SK-N-SH (cell line): ENCODE measurements around the gene DAGLA. TPM values are rescaled to one million over a fixed set of nuclear protein-coding genes. Genes with fewer than 3 reads are reported as not detected.

Source experiments
- CTCF ChIA-PET: fragments of 300-600, 350-600 bp; formaldehyde crosslinking; extraction: SDS; loops from one replicate; lab custom pipeline; 2021; lab: Yijun Ruan, JAX
- POLR2A ChIA-PET: fragments of 350-600 bp; sonication (Branson Sonifier 250); formaldehyde crosslinking; extraction: SDS; loops from one replicate; lab custom pipeline; 2020; ENCODE audit warnings: antibody characterized with exemption, inconsistent platforms; lab: Yijun Ruan, JAX
- DNase-seq: peaks from one replicate; pipeline ENCODE4 v3.0.0; 2012
- H2AFZ ChIP-seq: fragments of 200-600 bp; sonication (generic); 2 replicates; pipeline ENCODE4 v1.8.1; 2016; ENCODE audit warnings: antibody characterized with exemption, mild to moderate bottlenecking, low read depth
- H3F3A ChIP-seq: fragments of 200-600 bp; sonication (generic); replicated peaks from 2 replicates; pipeline ENCODE3; 2016; ENCODE audit warnings: antibody characterized with exemption, mild to moderate bottlenecking; ENCODE audit not compliant: insufficient read depth
- H3K27ac ChIP-seq, 2 experiments: fragments of 200-500 bp in 1 of 2; fragments of 200-600 bp in 1 of 2; sonication (Bioruptor generic) in 1 of 2; sonication (generic), shearing (Covaris generic) in 1 of 2; 2 replicates each; pipeline versions ENCODE4 v1.5.1 to v1.6.1; 2014 to 2016; ENCODE audit warnings: low read depth in 2 of 2, inconsistent platforms in 1 of 2, low read length in 1 of 2, mild to moderate bottlenecking in 1 of 2, mixed read lengths in 1 of 2
- H3K27me3 ChIP-seq: fragments of 200-600 bp; sonication (generic), shearing (Covaris generic); 2 replicates; pipeline ENCODE4 v1.6.1; 2016; ENCODE audit warnings: mixed run types; ENCODE audit not compliant: insufficient read depth
- H3K36me3 ChIP-seq, 2 experiments: fragments of 200-500 bp in 1 of 2; fragments of 200-600 bp in 1 of 2; sonication (Bioruptor generic) in 1 of 2; sonication (generic) in 1 of 2; replicated peaks in 1 of 2; 2 replicates each; pipeline versions ENCODE3 to v1.5.1; 2014 to 2016; ENCODE audit warnings: low read length in 1 of 2, mild to moderate bottlenecking in 1 of 2; ENCODE audit not compliant: insufficient read depth in 2 of 2, control insufficient read depth in 1 of 2
- H3K4me1 ChIP-seq, 2 experiments: fragments of 200-500 bp in 1 of 2; fragments of 200-600 bp in 1 of 2; sonication (Bioruptor generic) in 1 of 2; sonication (generic), shearing (Covaris generic) in 1 of 2; 2 replicates each; pipeline versions ENCODE4 v1.5.1 to v1.6.1; 2014 to 2016; ENCODE audit warnings: low read depth in 1 of 2, low read length in 1 of 2, mixed run types in 1 of 2; ENCODE audit not compliant: insufficient read depth in 2 of 2, control insufficient read depth in 1 of 2
- H3K4me2 ChIP-seq: fragments of 200-600 bp; sonication (generic), shearing (Covaris generic); 2 replicates; pipeline ENCODE4 v1.6.1; 2017; ENCODE audit warnings: mixed run types
- H3K4me3 ChIP-seq, 2 experiments: fragments of 200-500 bp in 1 of 2; fragments of 200-600 bp in 1 of 2; sonication (Bioruptor generic) in 1 of 2; sonication (generic), shearing (Covaris generic) in 1 of 2; 2 replicates each; pipeline versions ENCODE4 v1.5.1 to v1.8.1; 2014 to 2016; ENCODE audit warnings: low read depth in 2 of 2, inconsistent platforms in 1 of 2, low read length in 1 of 2, mild to moderate bottlenecking in 1 of 2, mixed read lengths in 1 of 2, moderate library complexity in 1 of 2
- H3K79me2 ChIP-seq: fragments of 200-600 bp; sonication (generic); 2 replicates; pipeline ENCODE4 v1.8.1; 2017; ENCODE audit warnings: mild to moderate bottlenecking; ENCODE audit not compliant: insufficient read depth
- H3K9ac ChIP-seq: fragments of 200-600 bp; sonication (generic); 2 replicates; pipeline ENCODE4 v1.6.1; 2017; ENCODE audit warnings: mixed run types
- H3K9me2 ChIP-seq: fragments of 200-600 bp; sonication (generic); 2 replicates; pipeline ENCODE4 v1.6.1; 2017; ENCODE audit warnings: mixed run types
- H3K9me3 ChIP-seq: fragments of 200-600 bp; sonication (generic); 2 replicates; pipeline ENCODE4 v1.6.1; 2017; ENCODE audit warnings: mixed run types, mild to moderate bottlenecking, moderate library complexity
- H4K20me1 ChIP-seq: fragments of 200-600 bp; sonication (generic); 2 replicates; pipeline ENCODE4 v1.6.1; 2017; ENCODE audit warnings: mild to moderate bottlenecking, mixed run types; ENCODE audit not compliant: insufficient read depth
- FOSL2 ChIP-seq: IDR thresholded peaks from 2 replicates; pipeline ENCODE4 v1.4.0; 2012; ENCODE audit warnings: low read depth, mild to moderate bottlenecking, moderate library complexity, borderline replicate concordance
- FOXJ3 ChIP-seq: sonication (generic); formaldehyde crosslinking; IDR thresholded peaks from 2 replicates; pipeline ENCODE4 v1.5.1; 2020; ENCODE audit warnings: mild to moderate bottlenecking, missing genetic modification reagents
- FOXM1 ChIP-seq: IDR thresholded peaks from 2 replicates; pipeline ENCODE4 v1.4.0; 2012; ENCODE audit warnings: low read depth, mild to moderate bottlenecking
- MEF2A ChIP-seq: IDR thresholded peaks from 2 replicates; pipeline ENCODE4 v1.4.0; 2012; ENCODE audit warnings: low read depth, borderline replicate concordance
- NFIC ChIP-seq: IDR thresholded peaks from 2 replicates; pipeline ENCODE4 v1.4.0; 2012; ENCODE audit warnings: borderline replicate concordance
- POLR2AphosphoS5 ChIP-seq: IDR thresholded peaks from 2 replicates; pipeline ENCODE4 v1.6.1; 2012; ENCODE audit warnings: low read depth, low read length
- RAD21 ChIP-seq: IDR thresholded peaks from 2 replicates; pipeline ENCODE4 v1.6.1; 2012; ENCODE audit warnings: mild to moderate bottlenecking, low read length
- SIN3A ChIP-seq: IDR thresholded peaks from 2 replicates; pipeline ENCODE4 v1.6.1; 2012; ENCODE audit warnings: low read depth, mild to moderate bottlenecking, low read length, moderate library complexity, borderline replicate concordance
- TEAD4 ChIP-seq: IDR thresholded peaks from 2 replicates; pipeline ENCODE4 v1.4.0; 2012; ENCODE audit warnings: mild to moderate bottlenecking, borderline replicate concordance; ENCODE audit not compliant: insufficient read depth
- YY1 ChIP-seq: IDR thresholded peaks from 2 replicates; pipeline ENCODE4 v1.4.0; 2012; ENCODE audit warnings: low read depth, mild to moderate bottlenecking
- WGBS: methylation state at CpG from one replicate; pipeline ENCODE4 v1.1.6; 2017; ENCODE audit warnings: low lambda C conversion rate; 5-methylcytosine and 5-hydroxymethylcytosine counted together
- polyA plus RNA-seq, 3 experiments: library from polyadenylated mRNA; depleted of rRNA; stranded (reverse); fragments of >200 nt; gene quantifications; 2 replicates each; pipeline ENCODE4 v1.2.3, GENCODE V29; 2012
- TF ChIP-seq, protein P1 (sequence below): fragments of 150-350 bp; IDR thresholded peaks from 2 replicates; pipeline ENCODE4 v1.6.1; 2017; ENCODE audit warnings: antibody characterized with exemption, low read length, low read depth, borderline replicate concordance
- TF ChIP-seq, protein P2 (sequence below): IDR thresholded peaks from 2 replicates; pipeline ENCODE4; 2012
- TF ChIP-seq, protein P3 (sequence below): IDR thresholded peaks from 2 replicates; pipeline ENCODE4 v1.6.1; 2012; ENCODE audit warnings: mild to moderate bottlenecking, low read depth, low read length, moderate library complexity
- TF ChIP-seq, protein P4 (sequence below): IDR thresholded peaks from 2 replicates; pipeline ENCODE4 v1.4.0; 2012; ENCODE audit warnings: low read depth, borderline replicate concordance
- TF ChIP-seq, protein P5 (sequence below): IDR thresholded peaks from 2 replicates; pipeline ENCODE4 v1.4.0; 2012; ENCODE audit warnings: low read depth, borderline replicate concordance

DAGLA gene
- polyA plus RNA-seq, 1 of the 3 experiments (the other 2 are of a cell fraction), result 3.3 TPM

DNA sequence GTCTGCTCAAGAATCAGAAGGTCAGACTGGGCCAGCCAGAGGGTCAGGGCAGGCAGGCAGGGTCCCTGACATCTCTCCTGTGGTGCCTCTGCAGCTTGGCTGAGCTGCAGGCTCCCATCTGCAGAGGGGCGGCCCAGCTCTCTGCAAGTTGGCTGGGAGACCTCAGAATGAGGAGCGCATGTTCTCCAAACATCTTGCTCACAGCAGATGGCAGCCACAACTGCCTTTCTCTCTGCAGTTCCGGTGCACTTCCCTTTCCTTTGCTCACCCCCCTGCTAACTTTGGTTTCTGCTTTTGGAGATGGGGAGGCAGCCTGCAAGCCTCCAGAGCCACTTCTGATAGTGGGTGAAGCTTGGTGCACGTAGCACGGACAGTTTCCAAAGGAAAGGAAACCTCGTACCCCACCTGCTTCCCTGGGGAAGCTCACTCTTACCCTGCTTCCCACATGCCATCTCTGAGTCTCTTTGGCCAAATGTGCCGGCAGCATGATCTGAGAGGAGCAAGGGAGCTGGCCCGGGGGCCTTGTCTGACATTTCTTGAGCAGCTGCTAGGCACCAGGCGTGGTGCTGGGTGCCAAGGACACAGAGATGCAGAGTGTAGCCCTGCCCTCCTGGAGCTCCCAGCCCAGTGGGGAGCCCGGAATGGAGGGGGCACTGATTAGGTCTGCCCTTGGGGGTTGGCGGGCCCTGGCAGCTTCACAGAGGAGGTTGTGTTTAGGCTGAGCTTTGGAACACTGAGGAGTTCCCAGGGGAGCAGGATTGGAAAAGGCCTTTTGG, 18.2 kb downstream of the DAGLA start:
- Histone ChIP-seq H3K27ac (no peak overlapping the region; a peak in 1 of 4 replicates), H3K27me3 (no peaks in the 10 kb centered on the region), H3K9me3 (no peaks in the 10 kb centered on the region), H3K4me3 (no peak overlapping the region), H4K20me1 (peaks cover 8% of the 10 kb centered on the region; the same call in 1 of the 2 replicates), H3K36me3 (no peaks in the 10 kb centered on the region)
- POLR2A ChIA-PET, result interaction anchor here (0.8 to 1.2 kb wide), 2 partner anchors 11 to 20 kb away, joined by 3 to 6 read pairs; no protein-coding TSS in a partner anchor
- TF ChIP-seq FOXJ3 (no peak), TEAD4 (no peak), FOXM1 (no peak), NFIC (no peak)
- TF ChIP-seq, protein P1, sequence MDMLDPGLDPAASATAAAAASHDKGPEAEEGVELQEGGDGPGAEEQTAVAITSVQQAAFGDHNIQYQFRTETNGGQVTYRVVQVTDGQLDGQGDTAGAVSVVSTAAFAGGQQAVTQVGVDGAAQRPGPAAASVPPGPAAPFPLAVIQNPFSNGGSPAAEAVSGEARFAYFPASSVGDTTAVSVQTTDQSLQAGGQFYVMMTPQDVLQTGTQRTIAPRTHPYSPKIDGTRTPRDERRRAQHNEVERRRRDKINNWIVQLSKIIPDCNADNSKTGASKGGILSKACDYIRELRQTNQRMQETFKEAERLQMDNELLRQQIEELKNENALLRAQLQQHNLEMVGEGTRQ, result no peak
- TF ChIP-seq, protein P2, sequence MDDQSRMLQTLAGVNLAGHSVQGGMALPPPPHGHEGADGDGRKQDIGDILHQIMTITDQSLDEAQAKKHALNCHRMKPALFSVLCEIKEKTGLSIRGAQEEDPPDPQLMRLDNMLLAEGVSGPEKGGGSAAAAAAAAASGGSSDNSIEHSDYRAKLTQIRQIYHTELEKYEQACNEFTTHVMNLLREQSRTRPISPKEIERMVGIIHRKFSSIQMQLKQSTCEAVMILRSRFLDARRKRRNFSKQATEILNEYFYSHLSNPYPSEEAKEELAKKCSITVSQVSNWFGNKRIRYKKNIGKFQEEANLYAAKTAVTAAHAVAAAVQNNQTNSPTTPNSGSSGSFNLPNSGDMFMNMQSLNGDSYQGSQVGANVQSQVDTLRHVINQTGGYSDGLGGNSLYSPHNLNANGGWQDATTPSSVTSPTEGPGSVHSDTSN, result no peak
- TF ChIP-seq, all 33 proteins: peak for 0
- no peak overlapping the region for H3K9ac ChIP-seq
- H3K4me2 ChIP-seq, result no peak overlapping the region
- no peaks in the 10 kb centered on the region for H3K9me2 ChIP-seq
- H3K79me2 ChIP-seq, result no peaks in the 10 kb centered on the region
- 88% methylated on average over 8 of the region's 11 CpGs for WGBS
- H2AFZ ChIP-seq, result no peak overlapping the region
- no peaks in the 10 kb centered on the region for H3F3A ChIP-seq
- no peak for DNase-seq
- H3K4me1 ChIP-seq, result peaks cover 20 to 49% of the 10 kb centered on the region in 2 experiments; a peak in 3 of 4 replicates
- CTCF ChIA-PET, result interaction anchor here (1.0 to 2.6 kb wide), 5 partner anchors 13 to 35 kb away, joined by 3 to 12 read pairs (median 5); no protein-coding TSS in a partner anchor

DNA sequence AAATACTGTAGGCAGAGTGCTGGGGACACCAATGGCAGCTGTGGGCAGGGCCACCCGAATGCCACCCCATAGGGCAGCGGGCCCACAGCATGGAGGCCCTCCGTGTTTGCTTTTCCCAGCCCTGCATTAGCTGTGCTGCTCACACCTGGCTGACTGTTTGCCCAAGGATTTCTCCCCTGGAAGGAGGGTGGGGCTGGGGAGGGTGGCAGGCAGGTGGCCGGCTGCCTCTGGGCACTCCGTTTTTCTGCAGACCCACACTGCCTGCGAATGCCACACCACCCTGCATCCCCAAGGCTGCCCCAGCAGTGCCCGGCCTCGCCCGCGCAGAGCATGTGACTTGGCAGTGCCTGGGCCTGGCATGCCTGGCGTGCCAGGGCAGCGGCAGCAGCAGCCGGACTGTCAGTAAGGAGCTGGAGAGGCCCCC, 19.6 kb downstream of the DAGLA start:
- no peak overlapping the region for H3K9ac ChIP-seq
- no peaks in the 10 kb centered on the region for H3K27me3 ChIP-seq
- no peaks in the 10 kb centered on the region for H3K9me3 ChIP-seq
- H4K20me1 ChIP-seq, result peaks cover 8% of the 10 kb centered on the region; the same call in 1 of the 2 replicates
- peaks cover 20 to 38% of the 10 kb centered on the region in 2 experiments; a peak in 3 of 4 replicates for H3K4me1 ChIP-seq
- no peaks in the 10 kb centered on the region for H3F3A ChIP-seq
- H3K27ac ChIP-seq, result no peak overlapping the region
- no peaks in the 10 kb centered on the region for H3K79me2 ChIP-seq
- POLR2A ChIA-PET, result no interaction called here
- no peaks in the 10 kb centered on the region for H3K36me3 ChIP-seq
- H3K4me3 ChIP-seq, result no peak overlapping the region
- H2AFZ ChIP-seq, result no peak overlapping the region
- CTCF ChIA-PET, result interaction anchor here (1.1 to 1.4 kb wide), 6 partner anchors 11 to 48 kb away, joined by 3 to 6 read pairs (median 4); no protein-coding TSS in a partner anchor
- H3K9me2 ChIP-seq, result no peaks in the 10 kb centered on the region
- DNase-seq, result no peak
- 79% methylated on average over 9 of the region's 13 CpGs for WGBS
- peak overlapping the region; percentile 62; the same call in 1 of the 2 replicates for H3K4me2 ChIP-seq
- TF ChIP-seq MEF2A (no peak), RAD21 (no peak), FOSL2 (no peak), POLR2AphosphoS5 (no peak), YY1 (no peak), SIN3A (no peak), FOXM1 (no peak)
- TF ChIP-seq, protein P3, sequence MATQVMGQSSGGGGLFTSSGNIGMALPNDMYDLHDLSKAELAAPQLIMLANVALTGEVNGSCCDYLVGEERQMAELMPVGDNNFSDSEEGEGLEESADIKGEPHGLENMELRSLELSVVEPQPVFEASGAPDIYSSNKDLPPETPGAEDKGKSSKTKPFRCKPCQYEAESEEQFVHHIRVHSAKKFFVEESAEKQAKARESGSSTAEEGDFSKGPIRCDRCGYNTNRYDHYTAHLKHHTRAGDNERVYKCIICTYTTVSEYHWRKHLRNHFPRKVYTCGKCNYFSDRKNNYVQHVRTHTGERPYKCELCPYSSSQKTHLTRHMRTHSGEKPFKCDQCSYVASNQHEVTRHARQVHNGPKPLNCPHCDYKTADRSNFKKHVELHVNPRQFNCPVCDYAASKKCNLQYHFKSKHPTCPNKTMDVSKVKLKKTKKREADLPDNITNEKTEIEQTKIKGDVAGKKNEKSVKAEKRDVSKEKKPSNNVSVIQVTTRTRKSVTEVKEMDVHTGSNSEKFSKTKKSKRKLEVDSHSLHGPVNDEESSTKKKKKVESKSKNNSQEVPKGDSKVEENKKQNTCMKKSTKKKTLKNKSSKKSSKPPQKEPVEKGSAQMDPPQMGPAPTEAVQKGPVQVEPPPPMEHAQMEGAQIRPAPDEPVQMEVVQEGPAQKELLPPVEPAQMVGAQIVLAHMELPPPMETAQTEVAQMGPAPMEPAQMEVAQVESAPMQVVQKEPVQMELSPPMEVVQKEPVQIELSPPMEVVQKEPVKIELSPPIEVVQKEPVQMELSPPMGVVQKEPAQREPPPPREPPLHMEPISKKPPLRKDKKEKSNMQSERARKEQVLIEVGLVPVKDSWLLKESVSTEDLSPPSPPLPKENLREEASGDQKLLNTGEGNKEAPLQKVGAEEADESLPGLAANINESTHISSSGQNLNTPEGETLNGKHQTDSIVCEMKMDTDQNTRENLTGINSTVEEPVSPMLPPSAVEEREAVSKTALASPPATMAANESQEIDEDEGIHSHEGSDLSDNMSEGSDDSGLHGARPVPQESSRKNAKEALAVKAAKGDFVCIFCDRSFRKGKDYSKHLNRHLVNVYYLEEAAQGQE, result no peak
- TF ChIP-seq, protein P4, sequence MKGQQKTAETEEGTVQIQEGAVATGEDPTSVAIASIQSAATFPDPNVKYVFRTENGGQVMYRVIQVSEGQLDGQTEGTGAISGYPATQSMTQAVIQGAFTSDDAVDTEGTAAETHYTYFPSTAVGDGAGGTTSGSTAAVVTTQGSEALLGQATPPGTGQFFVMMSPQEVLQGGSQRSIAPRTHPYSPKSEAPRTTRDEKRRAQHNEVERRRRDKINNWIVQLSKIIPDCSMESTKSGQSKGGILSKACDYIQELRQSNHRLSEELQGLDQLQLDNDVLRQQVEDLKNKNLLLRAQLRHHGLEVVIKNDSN, result no peak
- TF ChIP-seq, protein P1, result no peak
- TF ChIP-seq, protein P5, sequence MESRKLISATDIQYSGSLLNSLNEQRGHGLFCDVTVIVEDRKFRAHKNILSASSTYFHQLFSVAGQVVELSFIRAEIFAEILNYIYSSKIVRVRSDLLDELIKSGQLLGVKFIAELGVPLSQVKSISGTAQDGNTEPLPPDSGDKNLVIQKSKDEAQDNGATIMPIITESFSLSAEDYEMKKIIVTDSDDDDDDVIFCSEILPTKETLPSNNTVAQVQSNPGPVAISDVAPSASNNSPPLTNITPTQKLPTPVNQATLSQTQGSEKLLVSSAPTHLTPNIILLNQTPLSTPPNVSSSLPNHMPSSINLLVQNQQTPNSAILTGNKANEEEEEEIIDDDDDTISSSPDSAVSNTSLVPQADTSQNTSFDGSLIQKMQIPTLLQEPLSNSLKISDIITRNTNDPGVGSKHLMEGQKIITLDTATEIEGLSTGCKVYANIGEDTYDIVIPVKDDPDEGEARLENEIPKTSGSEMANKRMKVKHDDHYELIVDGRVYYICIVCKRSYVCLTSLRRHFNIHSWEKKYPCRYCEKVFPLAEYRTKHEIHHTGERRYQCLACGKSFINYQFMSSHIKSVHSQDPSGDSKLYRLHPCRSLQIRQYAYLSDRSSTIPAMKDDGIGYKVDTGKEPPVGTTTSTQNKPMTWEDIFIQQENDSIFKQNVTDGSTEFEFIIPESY, result no peak
